H9 (cell line): ENCODE measurements around the gene BBOF1. TPM values are rescaled to one million over a fixed set of nuclear protein-coding genes. Genes with fewer than 3 reads are reported as not detected.

Source experiments
- DNase-seq: peaks from one replicate; pipeline ENCODE4 v3.0.0-alpha.2; 2017
- H2AFZ ChIP-seq: one replicate; pipeline ENCODE4 v1.6.1; 2013; ENCODE audit warnings: mild to moderate bottlenecking, low read length, control low read depth, moderate library complexity
- H2AK5ac ChIP-seq: 2 replicates; pipeline ENCODE4 v1.6.1; 2013; ENCODE audit warnings: low read length, control low read depth, mixed read lengths; ENCODE audit not compliant: insufficient read length
- H2BK120ac ChIP-seq: one replicate; pipeline ENCODE4 v1.6.1; 2013; ENCODE audit warnings: low read depth, mild to moderate bottlenecking, low read length, control low read depth, inconsistent platforms; ENCODE audit not compliant: poor library complexity, severe bottlenecking
- H2BK12ac ChIP-seq: 2 replicates; pipeline ENCODE4 v1.6.1; 2013; ENCODE audit warnings: low read length, control low read depth, mixed read lengths, low read depth; ENCODE audit not compliant: insufficient read length
- H2BK15ac ChIP-seq: 2 replicates; pipeline ENCODE4 v1.6.1; 2013; ENCODE audit warnings: low read depth, low read length, control low read depth
- H2BK20ac ChIP-seq: one replicate; pipeline ENCODE4 v1.6.1; 2013; ENCODE audit warnings: low read depth, mild to moderate bottlenecking, low read length, control low read depth, inconsistent platforms; ENCODE audit not compliant: poor library complexity, severe bottlenecking
- H2BK5ac ChIP-seq: 2 replicates; pipeline ENCODE4 v1.6.1; 2013; ENCODE audit warnings: low read length, control low read depth, mixed read lengths; ENCODE audit not compliant: insufficient read length
- H3K14ac ChIP-seq: 2 replicates; pipeline ENCODE4 v1.6.1; 2013; ENCODE audit warnings: low read length, control low read depth; ENCODE audit not compliant: insufficient read depth
- H3K18ac ChIP-seq: 2 replicates; pipeline ENCODE4 v1.6.1; 2013; ENCODE audit warnings: low read depth, mild to moderate bottlenecking, mixed read lengths, low read length, control low read depth; ENCODE audit not compliant: insufficient read length
- H3K23ac ChIP-seq: 2 replicates; pipeline ENCODE4 v1.6.1; 2013; ENCODE audit warnings: low read length, control low read depth, mixed read lengths, low read depth; ENCODE audit not compliant: insufficient read length
- H3K23me2 ChIP-seq: 2 replicates; pipeline ENCODE4 v1.6.1; 2013; ENCODE audit warnings: low read depth, mild to moderate bottlenecking, mixed read lengths, low read length, control low read depth; ENCODE audit not compliant: insufficient read length, poor library complexity, severe bottlenecking
- H3K27ac ChIP-seq: 2 replicates; pipeline ENCODE4 v1.5.1; 2013; ENCODE audit warnings: low read length, control low read depth, mixed read lengths, low read depth; ENCODE audit not compliant: insufficient read length
- H3K27me3 ChIP-seq: 2 replicates; pipeline ENCODE4 v1.6.1; 2013; ENCODE audit warnings: low read length, control low read depth, inconsistent platforms; ENCODE audit not compliant: insufficient read depth
- H3K4ac ChIP-seq: 2 replicates; pipeline ENCODE4 v1.6.1; 2013; ENCODE audit warnings: low read depth, mild to moderate bottlenecking, control low read depth, inconsistent platforms, low read length, moderate library complexity
- H3K4me1 ChIP-seq: 2 replicates; pipeline ENCODE4 v1.6.1; 2013; ENCODE audit warnings: low read length, control low read depth, inconsistent platforms; ENCODE audit not compliant: insufficient read depth
- H3K4me2 ChIP-seq: 2 replicates; pipeline ENCODE4 v1.6.1; 2013; ENCODE audit warnings: low read length, control low read depth, mixed read lengths; ENCODE audit not compliant: insufficient read length, insufficient read depth
- H3K56ac ChIP-seq: 2 replicates; pipeline ENCODE4 v1.6.1; 2013; ENCODE audit warnings: low read depth, mild to moderate bottlenecking, mixed read lengths, low read length, control low read depth; ENCODE audit not compliant: insufficient read length
- H3K79me1 ChIP-seq: 2 replicates; pipeline ENCODE4 v1.6.1; 2013; ENCODE audit warnings: low read depth, mild to moderate bottlenecking, moderate library complexity, low read length, control low read depth, inconsistent platforms; ENCODE audit not compliant: insufficient read depth, poor library complexity, severe bottlenecking
- H3K79me2 ChIP-seq: 2 replicates; pipeline ENCODE4 v1.6.1; 2013; ENCODE audit warnings: low read length, control low read depth, inconsistent platforms; ENCODE audit not compliant: insufficient read depth
- H3K9ac ChIP-seq: 2 replicates; pipeline ENCODE4 v1.6.1; 2013; ENCODE audit warnings: low read length, control low read depth, mixed read lengths; ENCODE audit not compliant: insufficient read length; ENCODE audit errors: extremely low read depth
- H3K9me3 ChIP-seq: one replicate; pipeline ENCODE4 v1.6.1; 2013; ENCODE audit warnings: low read depth, low read length, inconsistent platforms; ENCODE audit not compliant: control insufficient read depth
- H3T11ph ChIP-seq: one replicate; pipeline ENCODE4 v1.6.1; 2013; ENCODE audit warnings: mild to moderate bottlenecking, low read length, control low read depth, inconsistent platforms
- H4K20me1 ChIP-seq: one replicate; pipeline ENCODE4 v1.6.1; 2013; ENCODE audit not compliant: control insufficient read depth, insufficient read length, insufficient read depth
- H4K5ac ChIP-seq: 2 replicates; pipeline ENCODE4 v1.6.1; 2013; ENCODE audit warnings: low read depth, mild to moderate bottlenecking, mixed read lengths, low read length, control low read depth; ENCODE audit not compliant: insufficient read length
- H4K8ac ChIP-seq: replicated peaks from 2 replicates; pipeline ENCODE4 v1.6.1; 2013; ENCODE audit warnings: low read length, control low read depth, mixed read lengths, low read depth; ENCODE audit not compliant: insufficient read length
- H4K91ac ChIP-seq: 2 replicates; pipeline ENCODE4 v1.6.1; 2013; ENCODE audit warnings: low read depth, mild to moderate bottlenecking, moderate library complexity, mixed read lengths, low read length, control low read depth; ENCODE audit not compliant: insufficient read length
- H3K27ac Mint-ChIP-seq, 3 experiments: 2 replicates in 2 of 3; 3 replicates in 1 of 3; pipeline ENCODE4 v1.8.0; 2020 to 2021; ENCODE audit warnings: mixed read lengths in 3 of 3, mild to moderate bottlenecking in 1 of 3, moderate library complexity in 1 of 3
- H3K27me3 Mint-ChIP-seq: 2 replicates; pipeline ENCODE4 v1.8.0; 2021; ENCODE audit warnings: low read depth, mild to moderate bottlenecking, moderate library complexity, mixed read lengths
- H3K36me3 Mint-ChIP-seq, 3 experiments: 2 replicates in 2 of 3; 3 replicates in 1 of 3; pipeline ENCODE4 v1.8.0; 2020 to 2021; ENCODE audit warnings: low read depth in 3 of 3, mixed read lengths in 3 of 3; ENCODE audit not compliant: insufficient read depth in 1 of 3
- H3K4me1 Mint-ChIP-seq, 2 experiments: 2 replicates each; pipeline ENCODE4 v1.8.0; 2020; ENCODE audit warnings: mixed read lengths in 2 of 2
- H3K4me3 Mint-ChIP-seq, 2 experiments: 2 replicates in 1 of 2; 3 replicates in 1 of 2; pipeline ENCODE4 v1.8.0; 2020 to 2021; ENCODE audit warnings: mild to moderate bottlenecking in 2 of 2, mixed read lengths in 2 of 2, moderate library complexity in 1 of 2
- H3K9me3 Mint-ChIP-seq, 2 experiments: 2 replicates in 1 of 2; 3 replicates in 1 of 2; pipeline ENCODE4 v1.8.0; 2020; ENCODE audit warnings: mild to moderate bottlenecking in 2 of 2, mixed read lengths in 2 of 2, moderate library complexity in 1 of 2
- CTCF ChIP-seq: fragments of 200-600 bp; sonication (generic); conservative IDR thresholded peaks from 3 replicates; pipeline ENCODE4 v1.8.0; 2021; ENCODE audit warnings: antibody characterized with exemption, mild to moderate bottlenecking
- WGBS: extraction: QIAGEN DNeasy Blood & Tissue Kit; methylation state at CpG from one replicate; pipeline ENCODE4 v1.1.7; 2013; ENCODE audit warnings: missing lambda C conversion rate, low lambda C conversion rate, mixed read lengths; ENCODE audit not compliant: insufficient read length; ENCODE audit errors: extremely low coverage; 5-methylcytosine and 5-hydroxymethylcytosine counted together
- total RNA-seq: library from RNA; stranded (reverse); gene quantifications from 2 replicates; pipeline ENCODE4 v1.2.1, GENCODE V29; 2021

BBOF1 gene
- total RNA-seq, 1 experiment from 2014 or later, result 0.61 TPM

GRCh38 chr14:74105381-74105780, 86.2 kb downstream of the BBOF1 start:
- Mint-ChIP-seq H3K4me1 (no peaks in the 10 kb centered on the region), H3K27ac (no peak overlapping the region), H3K9me3 (no peaks in the 10 kb centered on the region), H3K4me3 (no peak overlapping the region), H3K36me3 (peaks cover 18 to 44% (median 34%) of the 10 kb centered on the region in 3 experiments; a peak in 6 of 7 replicates), H3K27me3 (no peaks in the 10 kb centered on the region)
- TF ChIP-seq CTCF, result no peak
- Histone ChIP-seq H2BK120ac (no peak overlapping the region), H2BK12ac (no peak overlapping the region), H3K9me3 (no peaks in the 10 kb centered on the region), H2BK15ac (no peak overlapping the region), H4K91ac (no peak overlapping the region), H2AK5ac (no peak overlapping the region), H3K27me3 (no peaks in the 10 kb centered on the region), H3K18ac (no peak overlapping the region), H3K9ac (no peak overlapping the region), H4K8ac (no peak overlapping the region), H3K4me1 (no peaks in the 10 kb centered on the region), H3K79me2 (no peaks in the 10 kb centered on the region), H3K27ac (no peak overlapping the region), H2BK20ac (no peak overlapping the region), H3K23ac (no peak overlapping the region), H2AFZ (no peak overlapping the region), H3K14ac (no peak overlapping the region), H4K20me1 (no peaks in the 10 kb centered on the region), H3K79me1 (no peaks in the 10 kb centered on the region), H3K23me2 (no peaks in the 10 kb centered on the region), H2BK5ac (no peak overlapping the region), H3K4me2 (no peak overlapping the region), H4K5ac (no peak overlapping the region), H3K56ac (no peak overlapping the region), H3T11ph (no peak overlapping the region), H3K4ac (no peak overlapping the region)
- no CpG with 5 or more reads among the region's 2 CpGs for WGBS
- no peak for DNase-seq
